Activated naive CD4-positive, alpha-beta T cell treated with anti-CD3 and anti-CD28 coated beads, Interleukin-2, amount 50 U/mL, for 16 hours (primary cell): Measurements from ENCODE around the gene NFATC1.

ENCODE experiments used
- DNase-seq: peaks from one replicate; pipeline ENCODE4 v3.0.0-alpha.2; 2020

Gene NFATC1

DNA sequence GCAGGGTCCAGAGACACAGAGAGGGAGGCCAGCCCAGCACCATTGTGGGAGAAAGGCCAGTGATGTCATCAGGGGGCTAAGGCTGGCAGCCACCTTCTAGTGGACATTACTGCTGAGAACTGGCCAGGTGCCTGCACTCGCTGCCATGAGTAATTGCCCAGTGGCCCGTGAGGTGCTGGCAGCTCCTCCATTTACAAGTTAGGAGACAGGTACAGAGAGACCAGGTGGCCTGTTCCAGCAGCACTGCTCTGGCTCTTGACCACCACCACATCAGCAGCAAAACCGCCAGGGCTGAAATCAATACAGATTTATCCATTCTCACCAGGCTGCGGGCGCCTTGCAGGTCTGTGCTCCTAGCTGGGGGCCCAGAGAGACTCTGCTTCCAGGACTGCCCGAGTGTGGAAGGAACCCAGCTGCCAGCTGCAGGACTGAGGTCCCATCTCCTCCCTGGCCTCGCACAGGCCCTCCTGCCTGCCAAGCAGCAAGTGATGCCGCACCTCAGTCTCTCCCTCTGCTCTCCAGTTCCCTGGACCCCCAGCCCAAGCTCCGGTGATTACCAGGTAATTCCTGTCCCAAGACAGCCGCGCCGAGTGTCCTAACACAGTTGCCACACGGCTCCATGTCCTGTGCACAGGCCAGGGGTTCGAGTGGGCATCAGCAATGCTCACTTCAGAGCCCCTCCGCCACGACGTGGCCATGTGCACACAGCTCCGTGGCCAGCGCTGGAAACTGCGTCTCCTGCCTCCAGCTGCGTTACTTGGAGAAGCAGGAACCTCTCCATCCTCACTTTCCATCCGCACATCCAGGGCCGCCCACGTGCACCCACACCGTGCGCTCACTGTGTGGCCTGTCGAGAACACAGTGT is 182.9 kb downstream of the NFATC1 start:
- DNase-seq = peak; percentile 8
